Renal pelvis (tissue), 4 donors: ENCODE measurements around the gene SERPINB8. TPM values are rescaled to one million over a fixed set of nuclear protein-coding genes. Genes with fewer than 3 reads are reported as not detected.
A peak's percentile ranks its signal among the peaks of the same experiment; 100 is the strongest.

Experiments used
- DNase-seq: peaks from one replicate; pipeline ENCODE4 v3.0.0-alpha.2; 2013
- polyA plus RNA-seq, 3 donors: library from polyadenylated mRNA; unstranded; fragments of 120-200 nt; gene quantifications; one replicate each; pipeline ENCODE4 v1.2.1, GENCODE V29; 2013; ENCODE audit not compliant: insufficient read length in 3 of 3

SERPINB8 gene
- polyA plus RNA-seq, 3 donors = 3.7 to 5.0 (median 3.7) TPM

GRCh38 chr18:63963615-63964256 is 6.1 kb upstream of the SERPINB8 start:
- peak; percentile 27 for DNase-seq

- DNase-seq = no peak
Observed at GRCh38 chr18:63964908-63965307, 5.0 kb upstream of the SERPINB8 start.

- no peak for DNase-seq
Observed at GRCh38 chr18:63965716-63966330, 4.1 kb upstream of the SERPINB8 start.

- peak; percentile 45 for DNase-seq
Observed at GRCh38 chr18:63970809-63971205, 926 bp downstream of the SERPINB8 start.

- DNase-seq = no peak
Observed at GRCh38 chr18:63971320-63972001, 1.6 kb downstream of the SERPINB8 start.

GRCh38 chr18:63972002-63972376 is 2.1 kb downstream of the SERPINB8 start:
- no peak for DNase-seq

- DNase-seq = no peak
Observed at GRCh38 chr18:63974991-63975390, 5.1 kb downstream of the SERPINB8 start.

GRCh38 chr18:63975628-63976027 is 5.7 kb downstream of the SERPINB8 start:
- DNase-seq = no peak

- DNase-seq = no peak
Observed at GRCh38 chr18:63977040-63977439, 7.2 kb downstream of the SERPINB8 start.

- peak; percentile 75 for DNase-seq
Observed at GRCh38 chr18:63979409-63979920, 9.6 kb downstream of the SERPINB8 start.

- DNase-seq = no peak
Observed at GRCh38 chr18:63980027-63980426, 10.1 kb downstream of the SERPINB8 start.

GRCh38 chr18:63980896-63981460 is 11.1 kb downstream of the SERPINB8 start:
- DNase-seq = no peak

GRCh38 chr18:63981719-63982118 is 11.8 kb downstream of the SERPINB8 start:
- DNase-seq = no peak

- no peak for DNase-seq
Observed at GRCh38 chr18:63982361-63982760, 12.5 kb downstream of the SERPINB8 start.

- DNase-seq = no peak
Observed at GRCh38 chr18:63986885-63987284, 17.0 kb downstream of the SERPINB8 start.

GRCh38 chr18:63987743-63988142 is 17.9 kb downstream of the SERPINB8 start:
- no peak for DNase-seq

GRCh38 chr18:63992751-63993150 is 22.9 kb downstream of the SERPINB8 start:
- no peak for DNase-seq

- DNase-seq = no peak
Observed at GRCh38 chr18:63994783-63995399, 25.0 kb downstream of the SERPINB8 start.

- no peak for DNase-seq
Observed at GRCh38 chr18:63997041-63997440, 27.2 kb downstream of the SERPINB8 start.

- no peak for DNase-seq
Observed at GRCh38 chr18:63997606-63998005, 27.7 kb downstream of the SERPINB8 start.

GRCh38 chr18:63999871-64000270 is 30.0 kb downstream of the SERPINB8 start:
- DNase-seq = no peak

- DNase-seq = no peak
Observed at GRCh38 chr18:64002581-64002980, 32.7 kb downstream of the SERPINB8 start.
